PC-3 (cell line): ENCODE measurements around the gene ONECUT3.

ENCODE experiments used
- EZH2phosphoT487 ChIP-seq: fragments of 300-600 bp; sonication (generic); IDR thresholded peaks from 2 replicates; pipeline ENCODE4 v1.6.1; 2018; ENCODE audit warnings: mild to moderate bottlenecking, antibody characterized with exemption, low read length, borderline replicate concordance
- TF ChIP-seq, protein P1 (sequence below): fragments of 300-600 bp; sonication (generic); conservative IDR thresholded peaks from 2 replicates; pipeline ENCODE4 v1.5.1; 2017; ENCODE audit warnings: antibody characterized with exemption, low read depth, mild to moderate bottlenecking, low read length

DNA sequence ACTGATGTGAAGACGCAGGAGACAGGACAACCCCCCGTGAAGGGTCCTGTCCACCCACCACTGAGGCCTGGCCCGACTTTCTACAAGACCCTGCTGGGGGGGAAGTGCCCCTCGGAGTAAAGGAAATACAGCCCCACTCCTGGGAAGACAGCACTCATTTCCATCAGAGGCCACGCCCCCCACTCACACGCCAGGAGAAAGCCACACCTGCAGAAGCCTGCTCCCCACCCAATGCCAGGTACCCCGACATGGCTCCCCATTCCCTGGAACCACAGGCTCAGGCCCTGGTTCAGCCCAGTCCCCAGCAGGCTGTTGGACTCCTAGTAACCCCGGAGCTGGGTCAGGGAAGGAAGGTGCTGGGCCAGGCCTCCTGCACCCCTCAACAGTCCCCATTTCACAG is 69.7 kb downstream of the ONECUT3 start:
- TF ChIP-seq, protein P1, sequence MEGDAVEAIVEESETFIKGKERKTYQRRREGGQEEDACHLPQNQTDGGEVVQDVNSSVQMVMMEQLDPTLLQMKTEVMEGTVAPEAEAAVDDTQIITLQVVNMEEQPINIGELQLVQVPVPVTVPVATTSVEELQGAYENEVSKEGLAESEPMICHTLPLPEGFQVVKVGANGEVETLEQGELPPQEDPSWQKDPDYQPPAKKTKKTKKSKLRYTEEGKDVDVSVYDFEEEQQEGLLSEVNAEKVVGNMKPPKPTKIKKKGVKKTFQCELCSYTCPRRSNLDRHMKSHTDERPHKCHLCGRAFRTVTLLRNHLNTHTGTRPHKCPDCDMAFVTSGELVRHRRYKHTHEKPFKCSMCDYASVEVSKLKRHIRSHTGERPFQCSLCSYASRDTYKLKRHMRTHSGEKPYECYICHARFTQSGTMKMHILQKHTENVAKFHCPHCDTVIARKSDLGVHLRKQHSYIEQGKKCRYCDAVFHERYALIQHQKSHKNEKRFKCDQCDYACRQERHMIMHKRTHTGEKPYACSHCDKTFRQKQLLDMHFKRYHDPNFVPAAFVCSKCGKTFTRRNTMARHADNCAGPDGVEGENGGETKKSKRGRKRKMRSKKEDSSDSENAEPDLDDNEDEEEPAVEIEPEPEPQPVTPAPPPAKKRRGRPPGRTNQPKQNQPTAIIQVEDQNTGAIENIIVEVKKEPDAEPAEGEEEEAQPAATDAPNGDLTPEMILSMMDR, result no peak
- TF ChIP-seq EZH2phosphoT487, result no peak
